ENCODE data around the gene CGB2.

DNA sequence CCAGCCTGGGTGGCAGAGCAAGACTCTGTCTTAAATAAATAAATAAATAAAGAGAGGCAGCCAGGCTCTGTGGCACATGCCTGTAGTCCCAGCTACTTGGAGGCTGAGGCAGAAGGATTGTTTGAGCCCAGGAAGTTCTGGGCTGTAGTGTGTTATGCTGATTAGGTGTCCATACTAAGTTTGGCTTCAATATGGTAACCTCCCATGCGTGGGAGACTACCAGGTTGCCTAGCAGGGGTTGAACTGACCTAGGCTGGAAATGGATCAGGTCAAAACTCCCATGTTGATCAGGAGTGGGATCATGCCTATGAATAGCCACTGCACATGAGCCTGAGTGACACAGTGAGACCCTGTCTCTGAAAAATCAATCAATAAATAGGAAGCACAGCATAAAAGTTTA, 49.6 kb downstream of the CGB2 start:
- TF ChIP-seq, protein P1, sequence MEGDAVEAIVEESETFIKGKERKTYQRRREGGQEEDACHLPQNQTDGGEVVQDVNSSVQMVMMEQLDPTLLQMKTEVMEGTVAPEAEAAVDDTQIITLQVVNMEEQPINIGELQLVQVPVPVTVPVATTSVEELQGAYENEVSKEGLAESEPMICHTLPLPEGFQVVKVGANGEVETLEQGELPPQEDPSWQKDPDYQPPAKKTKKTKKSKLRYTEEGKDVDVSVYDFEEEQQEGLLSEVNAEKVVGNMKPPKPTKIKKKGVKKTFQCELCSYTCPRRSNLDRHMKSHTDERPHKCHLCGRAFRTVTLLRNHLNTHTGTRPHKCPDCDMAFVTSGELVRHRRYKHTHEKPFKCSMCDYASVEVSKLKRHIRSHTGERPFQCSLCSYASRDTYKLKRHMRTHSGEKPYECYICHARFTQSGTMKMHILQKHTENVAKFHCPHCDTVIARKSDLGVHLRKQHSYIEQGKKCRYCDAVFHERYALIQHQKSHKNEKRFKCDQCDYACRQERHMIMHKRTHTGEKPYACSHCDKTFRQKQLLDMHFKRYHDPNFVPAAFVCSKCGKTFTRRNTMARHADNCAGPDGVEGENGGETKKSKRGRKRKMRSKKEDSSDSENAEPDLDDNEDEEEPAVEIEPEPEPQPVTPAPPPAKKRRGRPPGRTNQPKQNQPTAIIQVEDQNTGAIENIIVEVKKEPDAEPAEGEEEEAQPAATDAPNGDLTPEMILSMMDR (conservative IDR thresholded peaks at IDR 0.05 in 1 of 2, IDR thresholded peaks at IDR 0.05 in 1 of 2; ENCODE audit: extremely low read depth in 1 of 2, insufficient read depth in 1 of 2, low read depth in 1 of 2, low read length in 2 of 2), result no peak
- no peak for TF ChIP-seq EZH2 (IDR thresholded peaks at IDR 0.05; ENCODE audit: borderline replicate concordance, low read length)
